A673 (cell line): ENCODE data around the gene THADA. TPM values are rescaled to one million over a fixed set of nuclear protein-coding genes. Genes with fewer than 3 reads are reported as not detected.

ENCODE experiments used
- BruUV-seq: library from RNA; stranded (reverse); fragments of 400-500 nt; replicated peaks from 2 replicates; lab custom pipeline; 2021; lab: Mats Ljungman, UMichigan
- CTCF ChIA-PET: fragments of 300-600 bp; sonication (Branson Sonifier 250); formaldehyde crosslinking; loops from one replicate; lab custom pipeline; 2022; ENCODE audit warnings: antibody characterized with exemption; lab: Charles Lee
- POLR2A ChIA-PET: fragments of 300-600 bp; sonication (Branson Sonifier 250); formaldehyde crosslinking; loops from one replicate; lab custom pipeline; 2022; ENCODE audit warnings: antibody characterized with exemption; ENCODE audit not compliant: low non-redundant PET; lab: Charles Lee
- DNase-seq: peaks from one replicate; pipeline ENCODE4 v3.0.0-alpha.2; 2015; ENCODE audit warnings: low spot score
- H3K27ac ChIP-seq: fragments of 200-600 bp; sonication (generic); 2 replicates; pipeline ENCODE4 v1.5.1; 2016; ENCODE audit warnings: mixed run types, low read depth, mild to moderate bottlenecking, mixed read lengths, antibody characterized with exemption, low read length; ENCODE audit not compliant: poor library complexity, severe bottlenecking
- H3K27me3 ChIP-seq: fragments of 200-600 bp; sonication (generic); replicated peaks from 2 replicates; pipeline ENCODE4 v1.6.1; 2017; ENCODE audit warnings: mixed run types, low read depth, mild to moderate bottlenecking, mixed read lengths, antibody characterized with exemption, low read length; ENCODE audit not compliant: insufficient read depth, poor library complexity
- H3K36me3 ChIP-seq: fragments of 200-600 bp; sonication (generic); 2 replicates; pipeline ENCODE4 v1.6.1; 2016; ENCODE audit warnings: mixed run types, mild to moderate bottlenecking, mixed read lengths, antibody characterized with exemption, low read length; ENCODE audit not compliant: insufficient read depth, poor library complexity, severe bottlenecking
- H3K4me1 ChIP-seq: fragments of 200-600 bp; sonication (generic); 2 replicates; pipeline ENCODE4 v1.6.1; 2017; ENCODE audit warnings: mixed run types, mild to moderate bottlenecking, mixed read lengths, antibody characterized with exemption, low read length; ENCODE audit not compliant: insufficient read depth, poor library complexity, severe bottlenecking
- H3K4me3 ChIP-seq: fragments of 200-600 bp; sonication (generic); 2 replicates; pipeline ENCODE4 v1.5.1; 2016; ENCODE audit warnings: low read depth, mixed run types, mild to moderate bottlenecking, mixed read lengths, low read length; ENCODE audit not compliant: poor library complexity, severe bottlenecking
- H3K9me3 ChIP-seq: fragments of 200-600 bp; sonication (generic); 2 replicates; pipeline ENCODE4 v1.6.1; 2016; ENCODE audit warnings: mixed run types, low read depth, mild to moderate bottlenecking, mixed read lengths, antibody characterized with exemption, low read length; ENCODE audit not compliant: poor library complexity, severe bottlenecking
- EZH2 ChIP-seq: fragments of 200-600 bp; sonication (generic); IDR thresholded peaks from 2 replicates; pipeline ENCODE4 v1.6.1; 2017; ENCODE audit warnings: borderline replicate concordance, low read depth, mild to moderate bottlenecking, mixed read lengths, antibody characterized with exemption, low read length; ENCODE audit not compliant: poor library complexity, severe bottlenecking
- intact Hi-C: fragments of 100-400 bp; cut with micrococcal nuclease; formaldehyde crosslinking; loops from one replicate; pipeline ENCODE4 v1.10.0; 2022; ENCODE audit not compliant: unreplicated experiment
- total RNA-seq: library from RNA; stranded (reverse); gene quantifications from 2 replicates; pipeline ENCODE4 v1.2.3, GENCODE V29; 2021
- TF ChIP-seq, protein P1 (sequence below): fragments of 300-800, 200-600 bp; sonication (generic); conservative IDR thresholded peaks from 2 replicates; pipeline ENCODE4 v1.5.1; 2017; ENCODE audit warnings: low read depth, mild to moderate bottlenecking, antibody characterized with exemption, low read length, moderate library complexity, mixed read lengths

The THADA gene
- total RNA-seq, 1 experiment from 2014 or later: 39.7 TPM

DNA sequence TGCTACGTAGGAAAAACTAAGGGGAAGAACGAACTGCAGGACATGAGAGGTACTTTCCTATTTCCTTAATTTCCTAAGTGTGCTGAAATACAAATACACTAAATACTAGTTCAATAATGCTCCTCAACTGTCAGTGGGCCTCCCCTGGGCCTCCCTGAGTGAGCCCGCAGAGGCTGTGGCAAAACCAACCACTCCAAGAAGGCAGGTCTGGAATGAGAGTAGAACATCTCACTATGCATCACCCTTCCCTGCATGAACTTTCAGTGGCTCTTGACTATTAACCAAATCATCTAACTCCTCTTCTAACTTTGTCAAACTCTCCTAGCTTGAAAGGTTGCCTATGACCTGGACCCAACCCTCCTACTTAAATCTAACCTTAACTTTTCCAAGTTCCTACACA lies 84.6 kb downstream of the THADA start:
- no TSS peak for BruUV-seq
- Histone ChIP-seq H3K9me3 (no peaks in the 10 kb centered on the region), H3K27me3 (no peaks in the 10 kb centered on the region), H3K27ac (no peak overlapping the region), H3K4me1 (no peaks in the 10 kb centered on the region), H3K4me3 (no peak overlapping the region), H3K36me3 (peaks cover 4% of the 10 kb centered on the region)
- ChIA-PET POLR2A (no interaction called here), CTCF (no interaction called here)
- no peak for DNase-seq
- TF ChIP-seq, protein P1, sequence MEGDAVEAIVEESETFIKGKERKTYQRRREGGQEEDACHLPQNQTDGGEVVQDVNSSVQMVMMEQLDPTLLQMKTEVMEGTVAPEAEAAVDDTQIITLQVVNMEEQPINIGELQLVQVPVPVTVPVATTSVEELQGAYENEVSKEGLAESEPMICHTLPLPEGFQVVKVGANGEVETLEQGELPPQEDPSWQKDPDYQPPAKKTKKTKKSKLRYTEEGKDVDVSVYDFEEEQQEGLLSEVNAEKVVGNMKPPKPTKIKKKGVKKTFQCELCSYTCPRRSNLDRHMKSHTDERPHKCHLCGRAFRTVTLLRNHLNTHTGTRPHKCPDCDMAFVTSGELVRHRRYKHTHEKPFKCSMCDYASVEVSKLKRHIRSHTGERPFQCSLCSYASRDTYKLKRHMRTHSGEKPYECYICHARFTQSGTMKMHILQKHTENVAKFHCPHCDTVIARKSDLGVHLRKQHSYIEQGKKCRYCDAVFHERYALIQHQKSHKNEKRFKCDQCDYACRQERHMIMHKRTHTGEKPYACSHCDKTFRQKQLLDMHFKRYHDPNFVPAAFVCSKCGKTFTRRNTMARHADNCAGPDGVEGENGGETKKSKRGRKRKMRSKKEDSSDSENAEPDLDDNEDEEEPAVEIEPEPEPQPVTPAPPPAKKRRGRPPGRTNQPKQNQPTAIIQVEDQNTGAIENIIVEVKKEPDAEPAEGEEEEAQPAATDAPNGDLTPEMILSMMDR: no peak
- TF ChIP-seq EZH2: no peak
- intact Hi-C loops: no loop called here

DNA sequence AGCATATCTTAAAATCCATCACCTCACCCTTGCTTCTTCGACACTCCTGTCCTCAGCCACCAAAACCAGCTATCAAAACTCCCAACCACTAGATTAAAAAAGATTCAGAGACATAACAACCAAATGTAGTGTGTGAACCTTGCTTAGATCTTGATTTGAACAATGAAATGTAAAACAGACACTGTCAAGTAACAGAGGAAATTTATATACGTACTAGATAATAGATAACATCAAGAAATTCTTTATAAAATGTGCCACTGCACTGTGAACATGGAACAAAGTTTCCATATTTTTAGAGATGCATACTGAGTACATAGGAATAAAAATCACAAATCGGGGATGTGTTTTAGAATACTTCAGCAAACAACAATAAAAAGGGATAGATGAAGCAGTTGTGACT lies 86.0 kb downstream of the THADA start:
- POLR2A ChIA-PET: no interaction called here
- CTCF ChIA-PET: no interaction called here

DNA sequence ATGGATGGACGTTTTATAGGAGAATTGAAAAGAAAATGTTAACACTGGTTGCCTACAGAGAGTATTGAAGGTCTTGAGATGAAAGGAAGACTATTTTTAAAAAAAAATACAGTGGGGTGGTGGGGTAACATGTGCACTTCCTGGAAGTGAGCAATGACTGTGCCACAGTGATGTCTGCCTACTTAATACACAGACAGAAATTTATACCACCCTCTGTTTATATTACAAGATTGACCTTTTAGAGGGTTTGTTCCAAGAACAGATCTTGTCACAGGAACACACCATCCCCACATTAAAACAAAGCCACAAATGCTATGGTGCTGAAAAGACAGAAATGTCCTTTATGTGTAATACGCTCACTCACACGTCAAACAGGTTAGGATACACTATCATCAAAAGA lies 87.6 kb downstream of the THADA start:
- Histone ChIP-seq H3K9me3 (no peaks in the 10 kb centered on the region), H3K4me1 (no peaks in the 10 kb centered on the region), H3K27me3 (no peaks in the 10 kb centered on the region), H3K4me3 (no peak overlapping the region), H3K27ac (no peak overlapping the region), H3K36me3 (peaks cover 4% of the 10 kb centered on the region)
- TF ChIP-seq, protein P1: no peak
- TF ChIP-seq EZH2: no peak
- CTCF ChIA-PET: no interaction called here
- intact Hi-C loops: no loop called here
- no peak for DNase-seq
- no TSS peak for BruUV-seq
- POLR2A ChIA-PET: no interaction called here

More for the DNA sequence above, 86.0 kb downstream of the THADA start:
- Histone ChIP-seq H3K4me3 (no peak overlapping the region), H3K27me3 (no peaks in the 10 kb centered on the region), H3K9me3 (no peaks in the 10 kb centered on the region), H3K36me3 (peaks cover 4% of the 10 kb centered on the region), H3K4me1 (no peaks in the 10 kb centered on the region), H3K27ac (no peak overlapping the region)
- intact Hi-C loops: no loop called here
- DNase-seq: no peak
- no TSS peak for BruUV-seq
- no peak for TF ChIP-seq EZH2
- TF ChIP-seq, protein P1: no peak
